Spinal cord (tissue), 10 donors: ENCODE measurements around the gene KLF8. TPM values are rescaled to one million over a fixed set of nuclear protein-coding genes. Genes with fewer than 3 reads are reported as not detected.

Experiments used
- DNase-seq, 6 donors: peaks; one replicate each; pipeline versions ENCODE4 v3.0.0 to v3.0.0-alpha.2; 2013 to 2015; ENCODE audit warnings: low spot score in 6 of 6, low read depth in 4 of 6
- H3K27ac ChIP-seq: one replicate; pipeline ENCODE4 v1.5.1; 2013; ENCODE audit warnings: low read depth, low read length, control low read depth
- H3K27me3 ChIP-seq: one replicate; pipeline ENCODE4 v1.6.1; 2013; ENCODE audit warnings: low read length; ENCODE audit not compliant: control insufficient read depth, insufficient read depth
- H3K36me3 ChIP-seq: one replicate; pipeline ENCODE4 v1.6.1; 2013; ENCODE audit warnings: low read length; ENCODE audit not compliant: control insufficient read depth, insufficient read depth
- H3K4me1 ChIP-seq: one replicate; pipeline ENCODE4 v1.6.1; 2013; ENCODE audit warnings: low read length; ENCODE audit not compliant: control insufficient read depth, insufficient read depth
- H3K4me3 ChIP-seq: one replicate; pipeline ENCODE4 v1.5.1; 2013; ENCODE audit warnings: low read depth, low read length, control low read depth
- H3K9me3 ChIP-seq: one replicate; pipeline ENCODE4 v1.6.1; 2013; ENCODE audit warnings: low read length; ENCODE audit not compliant: control insufficient read depth, insufficient read depth
- WGBS: methylation state at CpG from one replicate; pipeline ENCODE4 v1.1.5; 2013; ENCODE audit warnings: missing lambda C conversion rate; ENCODE audit not compliant: insufficient coverage; 5-methylcytosine and 5-hydroxymethylcytosine counted together
- polyA plus RNA-seq, 2 donors: library from polyadenylated mRNA; unstranded; fragments of 120-200 nt; gene quantifications; one replicate each; pipeline ENCODE4 v1.2.1, GENCODE V29; 2013; ENCODE audit not compliant: insufficient read length in 2 of 2
- total RNA-seq, 2 donors: library from RNA; depleted of rRNA in 1 of 2; stranded (reverse); fragments of 120-200 nt in 1 of 2; fragments of >200 nt in 1 of 2; gene quantifications; one replicate each; pipeline versions ENCODE4 v1.2.3 to v1.2.4, GENCODE V29; 2013 to 2014
- donor health status: healthy.

KLF8 gene
- total and polyA plus RNA-seq, 4 donors: 9.0 to 10.9 (median 10.2) TPM

DNA sequence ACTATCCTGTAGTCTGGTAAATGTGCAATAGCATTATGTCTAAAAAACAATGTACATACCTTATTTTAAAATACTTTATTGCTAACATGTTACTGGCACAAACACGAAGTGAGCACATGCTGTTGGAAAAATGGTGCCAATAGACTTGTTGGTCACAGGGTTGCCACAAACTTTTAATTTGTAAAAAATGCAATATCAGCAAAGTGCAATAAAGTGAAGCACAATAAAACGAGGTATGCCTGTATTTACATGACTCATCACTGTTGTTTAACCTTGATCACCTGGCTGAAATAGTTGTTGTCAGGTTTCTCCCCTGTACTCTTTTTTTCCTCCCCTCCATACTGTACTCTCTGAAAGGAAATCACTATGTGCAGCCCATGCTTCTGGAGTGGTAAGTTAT, 56.5 kb downstream of the KLF8 start:
- Histone ChIP-seq H3K27ac (no peak overlapping the region), H3K9me3 (no peaks in the 10 kb centered on the region), H3K4me3 (no peak overlapping the region), H3K27me3 (no peaks in the 10 kb centered on the region), H3K36me3 (no peaks in the 10 kb centered on the region), H3K4me1 (no peaks in the 10 kb centered on the region)
- no CpG with 5 or more reads among the region's 2 CpGs for WGBS
- no peak for DNase-seq

GRCh38 chrX:56289449-56289848, 57.3 kb downstream of the KLF8 start:
- no peaks in the 10 kb centered on the region for H3K36me3 ChIP-seq
- no peak overlapping the region for H3K4me3 ChIP-seq
- no peak overlapping the region for H3K27ac ChIP-seq
- no peaks in the 10 kb centered on the region for H3K4me1 ChIP-seq
- H3K9me3 ChIP-seq: no peaks in the 10 kb centered on the region
- no peak for DNase-seq
- WGBS: no CpG with 5 or more reads among the region's 1 CpG
- no peaks in the 10 kb centered on the region for H3K27me3 ChIP-seq

DNA sequence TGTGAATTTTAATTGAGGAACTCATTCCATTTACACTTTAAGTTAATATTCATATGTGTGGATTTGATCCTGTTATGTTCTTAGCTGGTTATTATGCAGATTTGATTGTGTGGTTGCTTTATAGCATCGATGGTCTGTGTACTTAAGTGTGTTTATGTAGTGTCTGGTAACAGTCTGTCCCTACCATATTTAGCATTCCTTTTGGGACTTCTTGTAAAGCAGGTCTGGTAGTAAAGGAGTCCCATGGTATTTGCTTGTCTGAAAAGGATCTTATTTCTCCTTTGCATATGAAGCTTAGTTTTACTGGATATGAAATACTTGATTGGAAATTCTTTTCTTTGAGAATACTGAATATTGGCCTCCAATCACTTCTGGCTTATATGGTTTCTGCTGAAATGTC, 76.6 kb downstream of the KLF8 start:
- WGBS: no CpG with 5 or more reads among the region's 1 CpG

DNA sequence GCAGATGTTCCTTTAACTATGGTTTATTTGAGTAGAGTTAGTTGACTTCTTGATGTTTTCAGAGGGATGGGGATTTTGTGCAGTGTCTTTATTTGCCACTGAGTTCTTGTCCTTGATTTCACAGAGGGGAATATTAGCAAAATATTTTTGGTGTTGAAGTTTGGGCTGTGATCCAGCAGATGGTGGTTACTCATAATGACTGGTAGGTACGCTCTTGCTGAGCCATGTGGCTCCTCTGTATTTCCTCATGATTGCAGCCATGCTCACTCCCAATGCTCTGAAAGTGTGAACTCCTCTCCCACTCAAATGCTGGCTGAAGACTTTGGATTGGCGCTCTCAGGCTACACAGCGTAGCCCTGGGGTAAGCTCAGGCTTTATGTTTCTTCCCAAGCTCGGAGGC, 77.7 kb downstream of the KLF8 start:
- Histone ChIP-seq H3K4me3 (no peak overlapping the region), H3K27ac (no peak overlapping the region), H3K27me3 (no peaks in the 10 kb centered on the region), H3K4me1 (no peaks in the 10 kb centered on the region), H3K9me3 (no peaks in the 10 kb centered on the region), H3K36me3 (no peaks in the 10 kb centered on the region)
- DNase-seq: no peak
- 49% methylated on average over 3 of the region's 4 CpGs for WGBS

More for the DNA sequence above, 76.6 kb downstream of the KLF8 start:
- no peaks in the 10 kb centered on the region for H3K36me3 ChIP-seq
- H3K4me3 ChIP-seq: no peak overlapping the region
- no peaks in the 10 kb centered on the region for H3K4me1 ChIP-seq
- H3K27me3 ChIP-seq: no peaks in the 10 kb centered on the region
- H3K27ac ChIP-seq: no peak overlapping the region
- no peaks in the 10 kb centered on the region for H3K9me3 ChIP-seq
- no peak for DNase-seq

GRCh38 chrX:56310581-56310980, 78.4 kb downstream of the KLF8 start:
- Histone ChIP-seq H3K4me3 (no peak overlapping the region), H3K27me3 (no peaks in the 10 kb centered on the region), H3K36me3 (no peaks in the 10 kb centered on the region), H3K4me1 (no peaks in the 10 kb centered on the region), H3K27ac (no peak overlapping the region), H3K9me3 (no peaks in the 10 kb centered on the region)
- 82% methylated on average over 2 of the region's 2 CpGs for WGBS
- DNase-seq: no peak

GRCh38 chrX:56313308-56313707, 81.2 kb downstream of the KLF8 start:
- no peaks in the 10 kb centered on the region for H3K9me3 ChIP-seq
- WGBS: 57% methylated on average over 1 of the region's 3 CpGs
- no peaks in the 10 kb centered on the region for H3K36me3 ChIP-seq
- DNase-seq: no peak
- no peaks in the 10 kb centered on the region for H3K4me1 ChIP-seq
- no peaks in the 10 kb centered on the region for H3K27me3 ChIP-seq
- no peak overlapping the region for H3K4me3 ChIP-seq
- H3K27ac ChIP-seq: no peak overlapping the region

- peaks cover under 1% of the 10 kb centered on the region for H3K9me3 ChIP-seq
- no peaks in the 10 kb centered on the region for H3K4me1 ChIP-seq
- no peak overlapping the region for H3K27ac ChIP-seq
- no peak for DNase-seq
- H3K36me3 ChIP-seq: no peaks in the 10 kb centered on the region
- no peak overlapping the region for H3K4me3 ChIP-seq
- no CpG with 5 or more reads among the region's 3 CpGs for WGBS
- H3K27me3 ChIP-seq: no peaks in the 10 kb centered on the region
These were observed 82.2 kb downstream of the KLF8 start for GRCh38 chrX:56314334-56314733.

DNA sequence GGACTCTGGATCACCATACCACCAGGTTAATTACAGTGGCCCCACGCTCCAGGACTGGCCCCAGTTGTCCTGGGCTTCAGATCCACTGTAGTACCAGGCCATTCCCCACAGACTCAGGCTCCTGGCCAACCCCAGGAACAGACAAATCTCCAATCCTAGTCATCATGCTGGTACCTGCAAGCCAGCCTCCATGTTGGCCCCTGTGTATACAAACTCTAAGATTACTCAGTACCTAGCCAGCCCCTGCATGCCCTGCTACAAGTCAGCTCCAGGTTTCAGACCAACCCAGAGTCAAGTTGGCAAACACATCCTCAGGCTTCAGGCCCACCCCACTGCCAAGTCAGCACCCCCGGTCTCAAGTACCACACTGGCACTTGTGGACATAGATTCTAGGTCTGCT, 85.9 kb downstream of the KLF8 start:
- no peak overlapping the region for H3K4me3 ChIP-seq
- H3K36me3 ChIP-seq: no peaks in the 10 kb centered on the region
- H3K27ac ChIP-seq: no peak overlapping the region
- no peaks in the 10 kb centered on the region for H3K27me3 ChIP-seq
- WGBS: 54% methylated on average over 2 of the region's 2 CpGs
- peaks cover 2% of the 10 kb centered on the region for H3K9me3 ChIP-seq
- DNase-seq: no peak
- H3K4me1 ChIP-seq: no peaks in the 10 kb centered on the region

DNA sequence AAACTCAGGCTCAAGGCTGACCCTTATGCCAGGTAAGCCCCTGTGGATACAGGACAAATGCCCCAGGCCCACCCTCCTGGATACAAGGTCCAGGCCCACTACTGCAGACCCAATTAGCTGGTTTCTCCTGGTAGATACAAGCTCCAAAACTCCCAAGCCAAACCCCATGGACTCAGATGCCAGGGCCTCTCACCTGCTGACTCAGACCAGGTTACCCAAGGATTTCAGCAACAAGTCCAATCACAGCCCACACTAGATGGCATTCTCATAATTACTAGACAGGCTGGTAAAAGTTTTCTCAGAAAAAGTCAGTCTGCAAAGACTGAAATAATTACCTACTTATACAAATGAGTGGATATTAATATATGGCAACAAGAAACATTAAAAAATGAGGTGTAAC, 87.0 kb downstream of the KLF8 start:
- Histone ChIP-seq H3K4me1 (no peaks in the 10 kb centered on the region), H3K27ac (no peak overlapping the region), H3K27me3 (no peaks in the 10 kb centered on the region), H3K4me3 (no peak overlapping the region), H3K9me3 (peaks cover 2% of the 10 kb centered on the region), H3K36me3 (no peaks in the 10 kb centered on the region)
- no peak for DNase-seq
